Glomerular visceral epithelial cell (primary cell): Measurements from ENCODE around the gene ADAP2.
"Not testable (repeated sequence)": the region's sequence is repeated elsewhere in the genome, so short reads cannot be mapped to it uniquely, and the experiment has no call there.

Source experiments
- DNase-seq: peaks from one replicate; pipeline ENCODE4 v3.0.0-alpha.2; 2016; ENCODE audit errors: extremely low spot score

ADAP2 gene

DNA sequence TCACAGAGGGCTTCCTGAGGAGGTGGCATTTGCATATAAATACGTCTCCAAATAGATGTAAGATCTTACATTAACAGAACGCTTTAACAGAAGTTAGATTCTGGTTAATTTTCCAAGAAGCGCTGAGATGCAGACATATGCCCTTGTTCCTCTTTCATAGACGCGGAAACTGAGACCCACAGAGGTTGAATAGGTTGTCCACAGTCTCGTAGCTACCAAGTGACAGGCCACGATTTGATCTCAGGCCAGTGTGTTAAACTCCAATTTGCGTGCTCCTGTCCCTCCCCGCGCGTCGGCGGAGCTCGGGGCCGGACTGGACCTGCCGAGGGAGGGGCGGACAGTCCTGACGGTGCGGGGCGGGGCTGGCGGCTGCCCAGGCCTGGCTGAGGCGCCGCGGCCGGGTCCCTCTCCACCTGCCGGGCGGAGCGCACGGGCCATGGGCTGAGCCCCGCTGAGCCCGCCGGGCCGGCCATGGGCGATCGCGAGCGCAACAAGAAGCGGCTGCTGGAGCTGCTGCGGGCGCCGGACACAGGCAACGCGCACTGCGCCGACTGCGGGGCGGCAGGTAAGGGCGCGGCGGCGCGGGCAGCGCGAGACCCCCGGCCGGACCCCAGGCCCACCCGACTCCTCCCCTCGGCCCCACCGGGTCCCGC is at the start of gene ADAP2:
TSS of gene ADAP2 (plus strand) at position 402 of the 653 bp plus-strand sequence. CDS start at position 472, 70 bp downstream.
- peak; percentile 54 for DNase-seq

DNA sequence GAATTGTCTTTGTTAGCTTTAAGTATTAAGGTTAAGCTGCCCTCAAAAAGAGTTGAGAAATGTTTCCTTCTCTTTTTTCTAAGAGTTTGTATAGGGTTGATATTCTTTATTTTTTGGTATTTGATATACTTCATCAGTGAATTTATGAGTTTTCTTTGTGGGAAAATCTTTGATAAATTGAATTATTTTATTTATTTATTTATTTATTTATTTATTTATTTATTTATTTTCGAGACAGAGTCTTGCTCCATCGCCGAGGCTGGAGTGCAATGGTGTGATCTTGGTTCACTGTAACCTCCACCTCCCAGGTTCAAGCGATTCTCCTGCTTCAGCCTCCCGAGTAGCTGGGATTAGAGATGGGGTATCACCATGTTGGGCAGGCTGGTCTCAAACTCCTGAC is 35.6 kb upstream of the ADAP2 start:
- DNase-seq: no peak

DNA sequence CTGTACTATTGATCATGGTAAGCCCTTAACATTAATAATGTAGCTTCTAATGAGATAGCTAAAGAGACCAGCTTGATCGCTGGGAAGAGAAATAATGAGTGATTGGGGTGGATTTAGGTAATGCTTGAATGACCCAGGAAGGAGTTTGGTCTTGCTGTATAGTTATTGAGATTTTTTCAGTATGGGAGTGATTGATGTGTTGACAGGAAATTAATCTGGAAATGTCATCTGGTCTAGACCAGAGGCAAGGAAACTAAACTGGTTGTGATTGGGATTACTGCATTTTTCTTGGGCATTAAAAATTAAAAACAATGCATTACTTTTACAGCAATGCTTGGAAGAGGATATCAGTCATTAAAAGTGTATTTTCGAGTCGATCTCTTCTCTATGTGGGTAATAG is 27.5 kb upstream of the ADAP2 start:
- DNase-seq: no peak

DNA sequence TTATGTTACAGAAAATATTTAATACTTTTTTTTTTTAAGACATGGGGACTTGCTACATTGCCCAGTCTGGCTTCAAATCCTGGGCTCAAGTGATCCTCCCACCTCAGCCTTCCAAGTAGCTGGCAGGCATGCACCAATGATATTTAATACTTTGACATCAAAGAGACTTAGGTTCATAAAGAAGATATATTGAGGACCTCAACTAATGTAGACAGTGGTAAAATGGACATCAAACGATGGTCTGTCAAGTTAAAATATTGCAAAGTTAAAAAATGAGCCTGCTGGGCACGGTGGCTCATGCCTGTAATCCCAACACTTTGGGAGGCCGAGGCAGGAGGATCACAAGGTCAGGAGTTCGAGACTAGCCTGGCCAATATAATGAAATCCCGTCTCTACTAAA is 24.4 kb upstream of the ADAP2 start:
- no peak for DNase-seq

- DNase-seq: peak; percentile 36
Measured at GRCh38 chr17:30905742-30906100, 16.0 kb upstream of the ADAP2 start.

- peak; percentile 93 for DNase-seq
Measured at GRCh38 chr17:30906101-30906911, 15.4 kb upstream of the ADAP2 start, which contains the start of gene TEFM. Gene TEFM, minus strand, starts transcription at chr17:30906238. Its CDS starts 40 bp downstream, at chr17:30906198.

DNA sequence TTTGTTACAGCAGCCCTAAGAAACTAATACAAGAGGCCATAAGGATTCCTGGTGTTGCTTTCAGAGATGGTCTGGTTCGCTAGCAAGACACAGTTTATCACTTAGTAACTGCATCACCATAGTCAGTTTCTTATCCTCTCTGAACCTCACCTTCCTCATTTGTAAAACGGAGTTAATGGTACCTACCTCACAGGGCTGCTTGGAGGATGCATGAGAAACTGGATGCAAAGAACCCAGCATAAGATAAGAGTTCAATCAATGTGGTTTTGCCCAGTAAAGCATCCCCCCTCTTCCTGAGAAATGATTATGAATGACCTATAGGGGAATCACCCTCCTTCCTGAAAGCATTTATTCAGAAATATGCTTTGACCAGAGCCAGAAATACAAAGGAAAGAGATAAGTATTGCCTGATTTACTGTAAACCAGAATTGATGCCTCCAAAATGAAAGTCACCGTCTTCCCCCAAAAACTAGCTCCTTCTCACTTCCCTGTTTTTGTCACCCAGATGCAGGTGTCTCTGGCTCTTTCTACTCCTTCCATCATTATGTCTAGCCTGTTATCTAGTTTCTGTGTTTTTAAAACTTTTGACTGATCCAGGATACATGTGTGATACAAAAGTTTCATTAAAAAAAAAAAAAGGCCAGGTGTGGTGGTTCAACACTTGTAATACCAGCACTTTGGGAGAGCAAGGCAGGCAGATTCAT is 12.9 kb upstream of the ADAP2 start:
- no peak for DNase-seq

DNA sequence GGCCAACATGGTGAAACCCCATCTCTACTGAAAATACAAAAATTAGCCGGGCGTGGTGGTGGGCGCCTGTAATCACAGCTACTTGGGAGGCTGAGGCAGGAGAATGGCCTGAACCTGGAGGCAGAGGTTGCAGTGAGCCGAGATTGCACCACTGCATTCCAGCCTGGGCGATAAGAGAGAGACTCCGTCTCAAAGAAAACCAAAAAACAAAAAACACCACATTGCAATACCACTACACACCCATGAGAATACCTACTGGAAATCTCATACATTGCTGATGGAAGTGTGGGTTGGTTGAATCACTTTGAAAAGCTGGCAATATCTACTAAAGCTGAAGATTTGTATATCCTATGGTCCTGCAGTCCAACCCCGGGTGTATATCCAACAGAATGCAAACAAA is 11.6 kb upstream of the ADAP2 start:
- DNase-seq: not testable (repeated sequence)

DNA sequence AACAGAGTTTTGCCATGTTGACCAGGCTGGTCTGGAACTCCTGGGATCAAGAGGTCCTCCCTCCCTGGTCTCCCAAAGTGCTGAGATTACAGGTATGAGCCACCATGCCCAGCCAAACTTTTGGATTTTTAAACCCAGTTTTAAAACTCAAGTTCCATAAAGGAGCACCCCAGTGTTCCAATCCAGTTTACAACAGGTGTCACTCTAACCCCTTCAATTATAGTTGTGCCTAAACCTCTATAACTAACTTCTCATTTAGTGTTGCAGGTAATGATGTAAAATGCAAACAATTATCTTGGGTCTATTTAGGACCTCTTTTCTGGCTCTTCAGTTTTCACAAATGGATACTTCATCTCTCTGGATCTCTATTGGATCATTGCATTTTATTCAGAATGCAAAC is 7.8 kb upstream of the ADAP2 start:
- DNase-seq: no peak

- DNase-seq: no peak
Measured at GRCh38 chr17:30915833-30916611, 5.7 kb upstream of the ADAP2 start.

GRCh38 chr17:30917050-30917449 is 4.7 kb upstream of the ADAP2 start:
- no peak for DNase-seq

DNA sequence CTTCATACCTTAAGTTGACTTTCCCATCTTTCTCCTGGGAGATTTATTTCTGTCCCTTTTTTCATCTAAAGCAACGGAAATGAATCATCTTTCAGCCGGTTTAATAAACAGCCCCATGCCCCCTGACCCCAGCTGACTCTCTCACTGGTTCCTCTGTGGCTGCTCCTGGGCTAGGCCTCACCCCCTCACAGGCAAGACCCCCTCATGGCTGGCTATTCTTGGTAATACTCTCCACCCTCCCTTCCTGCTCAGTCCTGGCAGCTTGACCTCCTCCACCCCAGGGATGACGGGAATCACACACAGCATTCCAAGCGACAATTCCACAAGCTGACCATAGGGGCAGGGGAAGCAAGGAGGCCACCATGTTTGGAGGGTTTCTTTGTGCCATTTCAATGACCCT is 1.5 kb upstream of the ADAP2 start:
- DNase-seq: peak; percentile 21

- DNase-seq: no peak
Measured at GRCh38 chr17:30920683-30921543, 832 bp upstream of the ADAP2 start.

- no peak for DNase-seq
Measured at GRCh38 chr17:30922235-30923030, 688 bp downstream of the ADAP2 start.

DNA sequence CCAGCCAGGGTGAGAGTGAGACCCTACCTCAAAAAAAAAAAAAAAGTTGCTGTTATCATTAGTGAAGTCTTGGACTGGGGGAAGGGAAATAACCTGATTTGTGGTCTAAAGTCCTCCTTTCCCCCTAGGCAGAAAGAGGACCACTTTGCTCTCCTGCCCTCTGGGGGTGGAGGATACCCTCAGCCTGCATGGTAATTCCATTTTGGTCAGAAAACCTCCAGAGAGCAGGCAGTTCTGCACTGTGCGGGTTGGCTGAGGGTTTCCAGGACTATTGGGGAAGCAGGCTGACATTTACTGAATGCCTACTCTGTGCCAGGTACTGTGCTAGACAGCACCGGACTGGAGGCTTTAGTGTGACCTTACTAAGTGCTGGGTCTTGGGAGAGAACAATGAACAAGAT is 2.6 kb downstream of the ADAP2 start:
- no peak for DNase-seq

- DNase-seq: no peak
Measured at GRCh38 chr17:30926516-30926915, 4.8 kb downstream of the ADAP2 start.

GRCh38 chr17:30927756-30928155 is 6.0 kb downstream of the ADAP2 start:
- DNase-seq: no peak

- no peak for DNase-seq
Measured at GRCh38 chr17:30928584-30928983, 6.8 kb downstream of the ADAP2 start.

DNA sequence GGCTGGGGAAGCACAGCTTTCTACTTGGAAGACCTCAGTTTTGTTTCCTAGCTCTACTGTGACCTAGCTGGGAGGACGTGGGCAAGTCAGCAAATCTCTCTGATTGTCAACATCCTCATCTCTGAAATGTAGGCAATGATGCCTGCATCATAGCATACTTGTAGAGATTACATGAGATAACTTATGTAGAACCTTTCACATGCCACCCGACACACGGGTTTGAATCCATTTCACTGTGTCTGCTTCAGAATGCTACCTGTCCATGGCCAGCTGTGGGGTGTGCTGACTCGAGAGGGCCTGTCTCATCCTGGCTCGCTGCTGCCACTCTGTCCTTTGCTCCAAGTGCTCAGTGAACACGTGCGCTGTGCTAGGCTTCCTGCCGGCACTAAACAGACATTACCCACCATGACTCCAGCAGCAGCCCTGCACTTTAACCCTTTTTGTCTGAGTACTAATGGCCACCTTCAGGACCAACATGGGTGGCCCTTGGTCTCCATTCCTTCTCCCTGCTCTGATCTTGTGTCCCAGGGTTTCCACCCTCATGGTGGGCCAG is 7.4 kb downstream of the ADAP2 start:
- no peak for DNase-seq

GRCh38 chr17:30929861-30930260 is 8.1 kb downstream of the ADAP2 start:
- not testable (repeated sequence) for DNase-seq
